ENCODE measurements around the gene RFX2.
"Not testable (repeated sequence)": the region's sequence is repeated elsewhere in the genome, so short reads cannot be mapped to it uniquely, and the experiment has no call there.

The RFX2 gene

DNA sequence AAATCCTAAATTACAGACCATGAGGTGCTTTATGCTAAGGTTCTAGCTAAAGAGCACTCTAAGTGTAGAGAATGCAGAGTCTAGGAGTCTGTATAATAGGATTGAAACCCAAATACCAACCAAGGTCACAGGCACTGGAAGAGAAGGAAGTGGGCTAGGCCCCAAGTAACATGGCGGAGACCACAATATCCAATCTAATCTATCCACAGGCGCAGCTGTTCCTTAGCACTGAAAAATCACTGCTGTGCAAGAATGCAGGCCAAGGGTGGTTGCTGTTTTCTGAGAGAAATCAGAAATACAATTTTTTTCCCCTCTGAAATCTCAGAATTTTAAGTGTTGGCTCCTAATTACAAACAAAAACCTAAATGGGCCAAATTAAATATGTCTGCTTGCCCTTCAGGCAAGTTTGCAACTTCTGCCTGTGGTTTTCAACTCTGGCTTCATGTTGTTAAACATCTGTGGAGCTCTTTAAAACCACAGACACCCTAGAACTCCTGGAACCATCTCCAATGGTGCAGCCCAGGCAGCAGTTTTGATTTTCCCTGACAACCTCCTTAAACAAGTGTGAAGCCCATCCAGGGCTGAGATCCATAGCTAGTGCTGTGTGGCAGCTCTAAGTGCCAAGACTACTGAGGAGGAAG, 138.5 kb downstream of the RFX2 start:
- no peak for DNase-seq (ENCODE audit: low read depth)

DNA sequence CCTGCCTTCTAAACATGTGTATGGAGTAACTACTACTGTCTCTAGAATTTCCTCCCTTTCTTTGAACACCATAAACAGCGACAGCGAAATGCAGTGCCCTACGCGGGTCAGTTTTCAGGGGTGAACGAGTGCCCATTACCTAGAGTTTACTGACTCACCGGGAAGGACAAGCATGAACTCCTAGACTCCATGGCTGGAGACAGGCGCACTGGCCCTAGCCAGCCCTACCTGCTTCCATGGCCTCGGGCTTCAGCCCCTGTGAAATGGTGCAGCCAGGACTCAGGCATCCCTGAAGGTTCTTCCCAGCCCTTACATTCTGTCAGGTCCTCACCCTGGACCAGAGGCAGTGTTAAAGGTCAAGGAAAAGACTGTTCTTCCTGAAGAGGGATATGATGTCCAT, 140.8 kb downstream of the RFX2 start:
- no peak for DNase-seq (ENCODE audit: low read depth)

DNA sequence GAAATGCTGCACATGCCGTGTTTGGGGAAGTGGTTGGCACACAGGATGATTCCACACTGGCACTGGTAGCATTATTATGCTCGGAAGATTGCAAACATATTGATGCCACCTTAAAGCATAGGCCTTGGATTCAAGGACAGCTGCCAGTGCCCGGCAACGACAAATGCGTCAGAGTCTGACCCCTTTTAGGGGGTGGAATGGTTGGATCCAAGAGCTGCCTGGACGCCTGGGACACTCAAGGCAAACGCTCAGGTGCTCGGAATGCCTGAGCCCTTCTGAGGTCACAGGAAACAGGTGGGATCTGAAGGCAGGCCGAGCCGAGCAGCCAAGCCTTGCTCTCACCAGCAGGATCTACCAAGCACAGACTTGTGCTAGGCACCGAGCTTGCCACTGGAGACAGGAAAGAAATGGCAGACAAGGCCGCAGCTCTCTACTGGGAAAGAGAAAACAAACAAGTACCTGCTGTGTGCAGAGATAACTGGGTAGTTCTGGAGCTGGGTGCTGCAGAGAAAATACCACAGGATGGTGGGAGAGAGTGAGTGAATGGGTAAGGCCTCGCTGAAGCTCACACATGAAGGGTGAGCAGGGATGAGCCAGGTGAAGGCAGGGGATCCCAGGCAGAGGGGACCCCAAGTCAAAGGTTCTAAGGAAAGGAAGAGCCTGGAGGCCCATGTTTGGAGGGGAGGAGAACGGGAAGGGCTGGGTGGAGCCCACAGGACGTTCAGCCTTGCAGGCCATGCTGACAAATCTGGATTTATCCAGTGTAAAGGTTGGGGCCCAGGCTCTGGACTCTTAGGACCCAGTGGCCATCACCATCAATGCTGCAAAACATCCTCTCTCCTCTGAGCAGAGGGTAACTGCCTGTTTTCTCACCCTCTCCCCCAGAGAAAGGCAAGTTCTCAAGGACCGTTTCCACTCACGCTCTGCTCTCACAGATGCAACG, 141.6 kb downstream of the RFX2 start:
- no peak for DNase-seq (ENCODE audit: low read depth)

DNA sequence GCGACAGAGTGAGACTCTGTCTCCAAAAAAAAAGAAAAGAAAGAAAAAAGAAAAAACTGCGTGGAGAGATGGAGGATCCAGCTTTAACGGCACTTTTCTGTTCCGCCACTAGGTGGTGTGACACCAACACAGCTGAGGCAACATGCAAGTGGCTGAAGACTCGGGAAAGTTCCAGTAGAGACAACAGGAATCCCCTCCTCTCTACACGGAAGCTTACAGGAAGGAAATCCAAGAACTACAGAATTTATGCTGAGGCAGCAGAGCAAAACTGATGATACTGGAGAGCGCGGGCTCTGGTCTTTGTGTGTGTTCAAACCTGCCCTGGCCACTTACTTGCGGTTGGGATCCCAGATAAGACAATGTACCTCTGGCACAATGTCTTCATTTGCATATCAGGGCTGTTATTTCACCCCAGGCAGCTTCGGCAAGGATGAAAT, 142.3 kb downstream of the RFX2 start:
- DNase-seq (ENCODE audit: low read depth), result peak; percentile 76

DNA sequence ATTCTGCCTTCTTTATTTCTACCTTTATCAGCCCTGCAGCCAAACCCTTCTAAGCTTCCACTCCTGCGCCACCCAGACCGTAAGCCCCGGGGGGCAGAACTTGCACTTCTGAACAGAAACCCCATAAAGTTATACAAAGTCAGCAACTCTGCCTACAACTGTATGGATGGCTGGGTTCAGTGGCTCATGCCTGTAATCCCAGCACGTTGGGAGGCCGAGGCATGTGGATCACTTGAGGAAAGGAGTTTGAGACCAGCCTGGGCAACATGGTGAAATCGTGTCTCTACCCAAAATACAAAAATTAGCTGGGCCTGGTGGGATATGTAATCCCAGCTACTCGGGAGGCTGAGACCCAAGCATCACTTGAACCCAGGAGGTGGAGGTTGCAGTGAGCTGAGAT, 142.7 kb downstream of the RFX2 start:
- DNase-seq (ENCODE audit: low read depth), result no peak

DNA sequence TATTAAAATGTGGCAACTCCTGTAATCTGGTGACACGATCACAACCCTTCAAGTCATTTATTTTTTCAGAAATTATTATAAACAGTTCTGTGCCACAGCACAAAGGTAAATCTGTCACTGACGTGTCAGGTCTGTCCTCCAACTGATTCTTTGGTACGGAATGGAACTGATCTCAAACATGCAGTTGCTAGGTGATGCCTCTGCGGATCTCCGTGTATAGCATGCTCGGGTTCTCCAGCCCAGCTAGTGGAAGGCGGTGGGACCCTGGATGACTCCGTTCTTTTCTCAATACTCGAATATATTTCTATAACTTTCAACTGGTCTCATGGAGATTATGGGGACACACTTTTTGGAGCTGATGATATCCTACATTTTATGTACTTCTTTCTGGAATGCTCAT, 143.4 kb downstream of the RFX2 start:
- DNase-seq (ENCODE audit: low read depth), result no peak

DNA sequence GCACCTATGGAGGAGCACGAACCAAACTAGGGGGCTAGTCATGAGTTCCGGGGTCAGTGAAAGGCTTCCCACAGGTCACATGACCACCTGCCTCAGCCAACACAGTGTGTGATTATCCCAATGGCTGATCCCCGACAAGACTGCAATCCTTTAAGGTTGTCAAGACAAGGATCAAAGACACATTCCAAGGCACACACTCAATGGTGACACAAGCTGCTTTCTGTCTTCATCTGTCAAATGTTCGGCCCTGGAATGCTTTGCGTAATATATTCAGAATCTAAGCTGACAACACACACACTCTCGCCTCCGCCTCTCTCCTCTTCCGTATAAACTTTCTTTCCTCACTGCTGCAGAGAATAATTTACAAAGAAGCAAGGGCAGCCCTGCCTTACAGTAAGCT, 144.1 kb downstream of the RFX2 start:
- DNase-seq (ENCODE audit: low read depth), result no peak

DNA sequence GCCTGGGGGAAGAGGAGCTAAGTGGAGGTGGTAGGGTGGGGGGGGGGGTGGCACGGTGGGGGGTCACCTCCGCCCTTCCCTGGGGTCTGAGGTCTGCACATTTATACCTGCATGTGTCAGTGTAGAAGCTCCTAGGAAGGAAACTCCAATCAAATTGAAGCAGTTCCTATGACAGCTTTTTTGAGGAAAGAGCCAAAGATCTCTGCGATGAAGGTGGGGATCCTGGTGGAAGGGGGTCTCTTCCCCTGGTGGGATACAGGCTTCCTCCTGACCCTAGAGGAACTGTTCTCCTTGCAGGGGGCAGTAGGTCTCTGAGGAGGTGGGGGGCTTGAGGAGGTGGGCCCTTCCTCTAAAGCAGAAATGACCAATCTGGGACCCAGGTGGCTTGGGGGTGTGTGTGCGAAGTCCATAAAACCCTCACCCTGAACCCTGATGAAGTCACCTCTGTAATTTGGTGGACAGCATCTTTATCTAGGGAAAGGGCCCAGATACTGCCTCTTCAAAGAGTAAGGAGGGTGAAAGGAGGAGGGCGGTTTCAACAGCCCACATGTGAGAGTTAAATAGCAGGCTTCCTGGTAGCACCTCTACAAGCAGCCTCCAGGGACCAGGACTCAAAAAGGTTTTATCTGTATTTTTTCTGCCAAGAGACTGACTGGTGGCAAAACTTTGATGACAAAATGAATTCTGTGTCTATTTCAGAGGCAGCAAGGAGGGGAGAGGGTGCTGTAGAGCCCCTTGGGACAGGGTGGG, 145.3 kb downstream of the RFX2 start:
- no peak for DNase-seq (ENCODE audit: low read depth)

DNA sequence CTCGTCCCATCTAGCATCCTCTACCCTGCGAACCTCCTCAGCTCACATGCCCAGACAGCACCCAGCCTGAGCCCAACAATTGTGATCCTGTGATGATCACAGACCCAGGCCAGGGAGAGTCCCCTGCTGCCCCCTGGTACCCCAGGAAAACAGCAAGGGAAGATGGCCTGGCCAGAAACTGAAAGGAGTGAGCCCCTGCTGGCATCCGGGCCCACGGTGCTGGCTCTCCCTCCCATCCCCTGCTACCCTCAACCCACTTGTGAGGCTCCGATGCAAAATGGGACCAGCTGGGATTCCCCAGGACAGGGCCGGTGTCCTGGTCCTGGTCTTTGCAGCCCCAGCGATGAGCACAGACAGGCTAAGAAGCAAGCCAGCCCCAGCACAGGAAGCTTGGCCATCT, 146.4 kb downstream of the RFX2 start:
- no peak for DNase-seq (ENCODE audit: low read depth)

DNA sequence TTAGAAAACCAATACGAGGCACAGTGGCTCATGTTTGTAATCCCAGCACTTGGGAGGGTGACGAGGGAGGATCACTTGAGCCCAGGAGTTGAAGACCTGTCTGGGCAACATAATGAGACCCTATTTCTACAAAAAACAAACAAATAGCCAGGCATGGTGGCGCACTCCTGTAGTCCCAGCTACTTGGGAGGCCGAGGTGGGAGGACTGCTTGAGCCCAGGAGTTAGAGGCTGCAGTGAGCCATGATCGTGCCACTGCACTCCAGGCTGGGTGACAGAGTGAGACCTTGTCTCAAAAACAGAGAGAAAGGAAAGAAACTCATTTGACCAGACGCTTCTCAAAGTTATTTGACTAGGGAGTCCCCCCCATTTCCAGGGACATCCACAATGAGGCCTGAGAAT, 147.0 kb downstream of the RFX2 start:
- not testable (repeated sequence) for DNase-seq (ENCODE audit: low read depth)

DNA sequence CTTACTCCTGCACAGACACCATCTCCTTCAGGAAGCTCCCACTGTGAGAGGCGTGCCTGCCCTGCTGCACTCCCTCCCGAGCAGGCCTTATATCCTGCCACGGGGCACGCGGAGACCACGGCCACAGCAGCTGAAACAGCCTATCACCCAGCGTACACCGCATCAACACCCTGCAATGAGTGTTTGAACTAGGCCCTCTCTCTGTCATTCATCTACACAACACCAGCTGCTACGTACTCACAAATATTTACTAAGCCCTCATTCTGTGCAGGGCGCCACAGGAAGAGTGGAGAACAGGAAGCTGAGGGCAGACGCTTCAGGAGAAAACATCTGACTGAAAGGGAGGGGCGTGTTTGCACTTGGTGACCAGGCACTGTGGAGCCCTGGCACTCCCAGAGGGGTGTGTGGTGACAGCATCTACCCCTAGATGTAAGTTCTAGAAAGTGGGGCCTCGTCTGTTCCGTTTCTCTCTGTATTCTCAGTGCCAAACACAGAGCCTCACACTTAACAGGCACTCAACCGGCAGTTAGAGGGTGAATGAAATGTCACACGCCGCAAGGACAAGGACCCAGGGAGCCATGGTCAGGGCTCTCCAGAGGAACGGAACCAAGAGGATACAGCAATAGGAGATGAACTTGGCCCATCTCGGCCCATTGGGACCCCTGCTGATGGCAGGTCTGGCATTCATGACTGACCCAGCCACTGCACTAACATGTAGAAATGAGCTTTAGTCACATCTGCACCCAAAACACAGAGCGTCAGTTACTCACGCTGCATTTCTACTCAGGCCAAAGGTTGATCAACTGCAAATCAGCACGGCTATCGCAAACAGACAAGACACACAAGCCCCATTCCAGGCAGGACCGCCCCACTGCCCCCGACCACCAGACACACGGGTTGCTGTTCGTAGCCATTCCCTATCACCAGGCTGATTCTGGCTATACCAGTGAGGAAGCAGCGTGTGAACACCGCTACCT, 148.0 kb downstream of the RFX2 start:
- DNase-seq (ENCODE audit: low read depth), result no peak

DNA sequence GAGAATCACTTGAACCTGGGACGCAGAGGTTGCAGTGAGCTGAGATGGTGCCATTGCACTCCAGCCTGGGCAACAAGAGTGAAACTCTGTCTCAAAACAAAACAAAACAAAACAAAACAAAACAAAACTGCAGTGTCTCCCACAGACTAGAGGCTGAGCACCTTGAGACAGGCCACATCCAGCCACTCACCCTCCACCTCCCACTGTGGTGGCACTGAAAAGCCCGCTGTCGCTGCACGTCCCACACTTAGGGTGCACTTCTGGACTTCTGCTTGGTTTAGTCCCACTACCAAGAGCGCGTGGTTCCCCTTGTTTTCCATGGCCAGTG, 148.7 kb downstream of the RFX2 start:
- not testable (repeated sequence) for DNase-seq (ENCODE audit: low read depth)

DNA sequence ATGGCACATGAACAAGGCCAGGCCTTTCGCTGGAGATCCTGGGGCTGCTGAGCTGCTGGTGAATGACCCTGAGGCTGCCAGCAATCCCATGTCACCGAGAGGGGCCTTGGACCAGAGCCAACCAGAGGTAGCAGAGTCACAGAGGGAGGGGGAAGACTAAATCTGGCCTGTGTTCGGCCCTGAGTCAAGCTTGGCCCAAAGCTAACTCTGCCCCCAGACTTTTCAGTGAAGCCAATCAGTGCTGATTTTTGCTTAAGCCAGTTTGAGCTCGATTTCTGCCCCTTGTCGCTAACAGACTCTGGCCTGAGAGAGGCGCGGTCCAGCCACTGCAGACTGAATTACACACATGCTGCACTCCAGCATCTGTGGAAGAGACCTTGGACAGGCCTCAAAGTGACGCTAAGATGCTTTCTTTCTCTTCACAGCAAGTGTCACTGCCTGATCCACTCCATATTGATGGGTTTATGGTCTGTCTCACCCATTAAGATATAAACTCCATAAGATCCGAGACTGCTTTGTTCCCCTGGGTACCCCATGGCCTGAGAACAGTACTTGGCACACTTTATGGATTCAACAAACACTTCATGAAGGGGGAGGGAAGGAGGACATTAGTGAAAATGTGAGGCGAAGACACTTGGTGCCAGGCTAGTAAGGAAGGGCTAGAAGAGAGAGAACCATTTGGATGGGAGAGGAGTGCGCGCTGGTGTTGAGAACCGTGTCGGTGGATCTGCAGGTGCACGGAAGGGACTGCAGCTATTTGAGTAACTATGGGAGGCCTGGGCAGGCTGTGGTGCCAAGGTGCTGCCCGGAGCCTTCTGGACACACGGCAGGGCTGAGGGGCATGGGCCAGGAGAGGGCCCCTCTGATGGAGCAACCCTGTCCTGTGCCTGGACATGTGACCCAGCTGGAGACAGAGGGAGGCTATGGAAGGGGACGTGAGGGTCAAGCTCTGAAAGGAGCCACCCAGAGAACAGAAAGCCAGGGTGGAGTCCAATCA, 150.0 kb downstream of the RFX2 start:
- no peak for DNase-seq (ENCODE audit: low read depth)

DNA sequence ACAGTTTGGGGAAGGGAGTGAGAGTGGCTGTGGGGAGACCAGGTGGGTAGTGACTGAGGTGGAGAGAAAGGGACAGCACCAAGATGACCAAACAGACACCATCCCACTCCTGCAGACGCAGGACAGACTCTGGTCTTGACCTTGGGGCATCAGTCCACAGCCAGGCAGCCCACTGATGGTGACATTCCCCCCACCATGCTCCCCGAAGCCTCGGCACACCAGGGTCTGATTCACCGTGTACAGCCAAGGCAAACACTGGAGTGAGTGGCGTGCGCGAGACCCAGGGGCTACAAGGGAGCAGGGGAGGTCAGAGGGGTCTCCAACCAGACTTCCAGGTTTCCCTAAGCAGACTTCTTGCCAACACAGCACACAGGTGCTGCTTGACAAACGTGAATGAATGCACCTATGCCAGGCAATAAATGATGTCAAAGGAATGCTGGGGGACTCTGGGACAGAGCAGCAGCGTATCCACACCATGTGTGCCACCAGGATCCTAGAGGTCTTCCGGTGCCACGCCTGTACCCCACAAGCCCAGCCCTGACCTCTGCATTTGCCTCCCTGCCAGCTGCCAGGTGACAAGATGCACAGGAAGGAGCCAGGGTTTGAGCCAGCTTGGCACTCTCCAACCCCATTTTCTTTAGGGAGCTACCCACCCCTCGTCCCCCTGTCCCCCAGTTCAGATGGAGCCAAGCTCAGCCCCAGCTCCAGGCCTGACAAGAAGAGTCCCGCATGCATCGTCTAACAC, 150.9 kb downstream of the RFX2 start:
- DNase-seq (ENCODE audit: low read depth), result no peak

DNA sequence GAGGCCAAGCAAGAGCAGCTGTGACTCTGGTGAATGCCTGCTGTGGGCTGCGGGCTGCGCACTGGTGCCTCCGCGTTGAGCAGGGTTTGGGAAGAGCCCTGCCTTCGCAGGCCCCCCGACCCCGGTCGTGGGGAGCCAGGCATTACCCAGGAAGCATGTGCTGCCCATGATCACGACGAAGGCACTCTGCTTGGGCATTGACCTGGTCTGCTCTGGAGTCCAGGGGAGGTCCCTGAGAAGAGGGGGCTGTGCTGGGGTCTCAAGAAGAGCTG, 151.5 kb downstream of the RFX2 start:
- DNase-seq (ENCODE audit: low read depth), result no peak

DNA sequence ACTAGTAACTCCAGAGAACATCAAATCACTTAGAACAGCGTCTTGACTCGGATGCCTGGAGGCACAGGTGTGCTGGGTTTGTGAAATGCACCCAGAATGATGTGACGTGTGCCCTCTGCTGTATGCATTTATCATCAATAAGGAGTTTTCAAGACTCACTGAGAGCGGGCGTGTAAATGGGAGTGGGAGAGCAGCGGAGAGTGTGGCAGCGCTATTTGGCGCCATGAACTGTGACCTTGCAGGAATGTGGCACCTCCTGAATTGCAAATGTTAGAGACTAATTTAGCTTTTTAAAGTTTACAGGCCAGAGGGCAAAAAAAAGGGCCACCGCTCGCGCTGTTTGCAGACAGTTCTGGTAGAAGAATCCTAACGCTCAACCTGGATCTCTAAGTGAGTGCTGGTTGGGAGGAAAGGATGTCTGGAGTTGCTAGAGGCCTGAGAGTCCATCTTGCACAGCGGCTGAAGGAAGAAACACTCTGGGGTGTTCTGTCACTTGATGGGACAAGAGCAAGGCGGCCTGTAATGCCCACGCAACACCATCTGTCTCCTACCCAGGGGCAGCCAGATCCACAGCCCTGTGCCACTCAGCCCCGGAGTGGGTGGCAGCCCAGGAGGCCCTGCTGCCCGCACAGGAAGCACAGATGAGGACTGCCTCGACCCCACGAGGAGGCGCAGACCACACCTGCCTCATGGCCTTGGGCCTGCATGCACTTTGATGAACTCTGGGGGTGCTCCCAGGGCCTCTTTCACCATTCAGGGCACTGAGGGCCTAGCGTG, 152.0 kb downstream of the RFX2 start:
- no peak for DNase-seq (ENCODE audit: low read depth)

DNA sequence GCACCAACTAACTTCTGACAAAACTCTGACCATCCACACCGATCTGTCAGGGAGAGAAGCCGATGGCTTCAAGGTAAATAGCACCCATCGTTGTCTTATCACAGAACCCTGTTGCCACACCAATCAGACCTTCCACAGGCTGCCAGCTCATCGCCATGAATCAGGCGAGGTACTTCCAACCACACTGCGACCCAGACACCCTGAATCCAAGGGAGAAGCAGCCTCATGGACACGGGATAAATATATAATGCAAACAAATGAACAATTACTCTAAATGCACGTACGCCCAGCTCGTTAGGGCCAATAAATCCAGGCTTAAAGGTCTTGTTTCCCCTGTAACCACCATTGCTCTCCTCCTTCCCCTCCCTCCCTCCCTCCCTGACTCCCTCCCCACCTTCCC, 153.1 kb downstream of the RFX2 start:
- no peak for DNase-seq (ENCODE audit: low read depth)

DNA sequence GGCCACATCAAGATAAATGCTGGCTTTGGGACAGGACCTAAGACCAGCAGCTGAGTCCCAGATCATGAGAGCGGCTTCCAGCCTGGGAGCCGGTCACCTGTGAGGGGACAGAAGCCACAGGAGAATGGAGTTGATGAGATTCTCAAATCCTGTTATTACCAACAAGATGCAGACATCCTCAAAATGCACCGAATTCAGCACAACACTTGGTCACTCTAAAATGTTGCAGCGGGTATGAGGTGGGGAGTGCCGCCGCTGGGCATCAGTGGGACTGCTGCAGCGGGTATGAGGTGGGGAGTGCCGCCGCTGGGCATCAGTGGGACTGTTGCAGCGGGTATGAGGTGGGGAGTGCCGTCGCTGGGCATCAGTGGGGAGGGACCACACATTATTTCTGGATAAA, 153.6 kb downstream of the RFX2 start:
- DNase-seq (ENCODE audit: low read depth), result no peak

DNA sequence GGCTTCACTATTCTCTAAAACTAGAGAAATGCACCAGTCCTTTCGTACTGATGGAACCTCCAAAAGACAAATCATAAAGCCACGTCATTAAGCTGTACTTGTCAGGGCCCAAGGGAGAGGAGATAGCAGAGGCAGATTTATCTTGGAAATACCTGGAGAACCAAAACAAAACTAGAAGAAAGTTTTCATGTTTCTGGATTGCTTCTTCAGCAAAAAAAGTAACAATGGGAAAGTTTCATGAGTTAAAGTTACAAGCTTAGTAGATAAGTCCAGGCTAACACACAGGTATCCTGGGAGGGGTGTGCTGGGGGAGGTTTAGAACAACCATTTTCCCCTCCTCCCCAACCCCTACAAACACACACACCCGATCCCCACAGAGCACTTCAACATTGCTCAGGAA, 154.0 kb downstream of the RFX2 start:
- DNase-seq (ENCODE audit: low read depth), result no peak

All from fibroblast of gingiva (primary cell).